A549 treated with Hydrocortisone at 1 μM for 4 hours (cell line): Measurements from ENCODE around the gene IL1A. TPM values are rescaled to one million over a fixed set of nuclear protein-coding genes. Genes with fewer than 3 reads are reported as not detected.

ENCODE experiments used
- total RNA-seq: library from RNA; stranded (reverse); fragments of 200-300 nt; extraction: Qiagen RNA extraction; gene quantifications from 5 replicates; pipeline ENCODE4 v1.2.3, GENCODE V29; 2022

The IL1A gene, protein sequence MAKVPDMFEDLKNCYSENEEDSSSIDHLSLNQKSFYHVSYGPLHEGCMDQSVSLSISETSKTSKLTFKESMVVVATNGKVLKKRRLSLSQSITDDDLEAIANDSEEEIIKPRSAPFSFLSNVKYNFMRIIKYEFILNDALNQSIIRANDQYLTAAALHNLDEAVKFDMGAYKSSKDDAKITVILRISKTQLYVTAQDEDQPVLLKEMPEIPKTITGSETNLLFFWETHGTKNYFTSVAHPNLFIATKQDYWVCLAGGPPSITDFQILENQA
- 0.17 to 0.24 TPM (median 0.23 TPM) in 5 replicates for total RNA-seq

DNA sequence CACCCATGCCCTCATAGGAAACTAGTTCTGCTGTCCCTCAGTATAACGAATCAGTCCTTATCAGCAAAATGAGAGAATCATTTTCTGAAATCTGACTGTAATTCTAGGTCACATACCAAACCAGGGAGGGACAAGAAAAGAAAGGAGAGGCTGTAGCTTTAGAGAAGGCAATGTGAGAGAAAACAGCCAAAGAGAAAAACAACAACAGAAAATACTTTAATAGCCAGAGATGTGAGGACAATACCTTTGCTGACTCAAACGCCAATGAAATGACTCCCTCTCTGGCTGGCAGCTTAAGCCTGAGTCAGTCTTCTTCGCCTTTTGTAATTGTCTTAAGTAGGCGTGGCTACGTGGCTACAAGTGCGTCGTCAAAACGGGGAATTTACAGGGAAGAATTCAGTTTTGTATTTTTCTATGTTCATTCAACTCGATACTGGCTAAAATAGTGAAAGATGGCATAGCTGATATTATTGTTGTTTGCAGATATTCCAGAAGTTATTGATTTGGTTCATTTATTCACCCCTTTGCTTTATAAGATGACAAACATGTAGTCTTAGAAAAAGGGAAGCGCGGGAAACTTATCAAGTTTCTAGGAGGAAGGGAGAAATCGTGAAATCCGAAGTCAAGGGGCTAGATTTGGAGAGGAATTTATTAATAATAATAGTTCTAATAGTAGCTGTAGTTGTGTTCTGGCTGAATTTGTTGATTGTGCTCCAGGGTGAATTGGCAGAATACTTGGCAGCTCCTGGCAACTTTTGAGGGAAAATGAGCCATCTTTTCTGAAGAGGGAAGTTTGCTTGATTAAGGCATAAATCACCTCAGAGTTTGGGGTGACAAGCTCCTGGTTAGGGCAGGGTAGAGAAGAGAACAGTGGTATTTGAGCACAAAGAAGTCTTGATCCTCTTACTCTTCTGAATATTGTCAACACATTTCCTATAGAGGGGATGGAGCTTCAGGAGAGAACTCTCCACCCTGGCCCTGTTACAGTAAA, at the start of gene IL1A:
Gene IL1A (minus strand): TSS at position 295 of the 991 bp plus-strand sequence. CDS start 723 bp downstream, outside the sequence.

DNA sequence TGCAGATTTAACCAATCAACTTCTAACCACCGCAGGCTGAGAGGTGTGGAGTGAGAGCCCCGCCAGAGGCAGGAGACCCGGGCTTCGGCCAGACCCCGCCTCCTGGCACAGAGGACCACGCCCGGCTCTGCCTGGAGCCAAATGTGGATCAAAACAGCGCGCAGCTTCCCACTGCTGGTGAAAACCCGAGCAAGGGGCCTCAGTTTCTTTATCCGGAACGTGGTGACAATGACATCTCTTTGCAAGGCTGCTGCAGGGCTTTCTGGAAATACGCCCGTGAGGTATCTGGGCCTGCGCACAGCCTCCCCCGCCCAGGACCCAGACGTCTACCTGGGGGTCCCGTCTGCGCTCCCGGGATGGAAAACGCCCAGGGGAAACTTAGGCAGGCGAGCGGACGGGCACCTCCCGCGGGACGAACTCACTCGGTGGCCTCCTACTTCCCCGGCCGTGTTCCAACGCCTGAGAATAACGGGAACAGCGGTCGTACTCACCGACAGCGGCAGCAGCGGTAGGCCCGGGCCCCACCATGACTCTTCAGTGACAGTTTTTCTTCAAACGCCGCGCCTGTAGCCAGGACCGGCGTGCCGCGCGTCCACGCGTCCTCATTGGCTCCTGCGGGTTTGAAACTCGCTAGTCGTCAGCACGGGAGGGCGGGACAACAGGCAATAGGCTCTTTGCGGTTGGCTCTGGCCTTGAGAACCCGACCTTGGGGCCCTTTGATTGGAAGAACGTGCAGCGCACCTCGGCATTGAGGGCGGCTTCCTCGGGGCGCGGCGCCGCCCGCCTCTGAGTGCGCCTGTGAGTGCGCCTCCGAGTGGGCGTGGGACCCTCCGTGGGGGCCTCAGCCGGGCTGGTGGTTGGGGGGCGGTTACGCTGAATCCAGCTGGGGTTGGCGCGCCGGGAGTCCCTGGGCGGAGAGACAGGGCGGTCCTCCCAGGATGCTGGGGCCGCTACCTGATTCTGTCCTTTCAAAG, 19.9 kb downstream of the IL1A start, which contains the start of gene CKAP2L:
Gene CKAP2L (minus strand): TSS at position 539 of the 974 bp plus-strand sequence. CDS start 11 bp downstream, at position 528.

Other genes with a start within 250 kb of the IL1A start
- gene POLR1B, start 242.0 kb downstream of the IL1A start, total RNA-seq: 22.0 to 31.3 TPM (median 22.6 TPM) in 5 replicates
- gene CHCHD5, start 199.9 kb downstream of the IL1A start, total RNA-seq: 57.5 to 65.1 TPM (median 59.7 TPM) in 5 replicates
- gene SLC20A1, start 138.6 kb downstream of the IL1A start, total RNA-seq: 135 to 183 TPM (median 150 TPM) in 5 replicates
- not detected in 5 replicates for gene NT5DC4, start 63.5 kb downstream of the IL1A start, total RNA-seq
- 12.3 to 18.6 TPM (median 14.4 TPM) in 5 replicates for gene CKAP2L, start 19.9 kb downstream of the IL1A start, total RNA-seq
- 0.06 to 0.26 TPM (median 0.18 TPM) in 5 replicates for gene IL1B, start 52.3 kb upstream of the IL1A start, total RNA-seq
- gene IL37, start 126.7 kb upstream of the IL1A start, total RNA-seq: not detected in 5 replicates
- not detected in 5 replicates for gene IL36G, start 193.5 kb upstream of the IL1A start, total RNA-seq
- gene IL36A, start 221.0 kb upstream of the IL1A start, total RNA-seq: not detected in 5 replicates